HG03521 (cell line): ENCODE measurements around the gene OR2V2.
"Not testable (repeated sequence)": the region's sequence is repeated elsewhere in the genome, so short reads cannot be mapped to it uniquely, and the experiment has no call there.

Experiments used
- ATAC-seq: cut with Tn5 transposase; IDR thresholded peaks from one replicate; pipeline ENCODE4 v1.9.1; 2021; ENCODE audit warnings: mild to moderate bottlenecking, moderate library complexity; ENCODE audit not compliant: unreplicated experiment

The OR2V2 gene

DNA sequence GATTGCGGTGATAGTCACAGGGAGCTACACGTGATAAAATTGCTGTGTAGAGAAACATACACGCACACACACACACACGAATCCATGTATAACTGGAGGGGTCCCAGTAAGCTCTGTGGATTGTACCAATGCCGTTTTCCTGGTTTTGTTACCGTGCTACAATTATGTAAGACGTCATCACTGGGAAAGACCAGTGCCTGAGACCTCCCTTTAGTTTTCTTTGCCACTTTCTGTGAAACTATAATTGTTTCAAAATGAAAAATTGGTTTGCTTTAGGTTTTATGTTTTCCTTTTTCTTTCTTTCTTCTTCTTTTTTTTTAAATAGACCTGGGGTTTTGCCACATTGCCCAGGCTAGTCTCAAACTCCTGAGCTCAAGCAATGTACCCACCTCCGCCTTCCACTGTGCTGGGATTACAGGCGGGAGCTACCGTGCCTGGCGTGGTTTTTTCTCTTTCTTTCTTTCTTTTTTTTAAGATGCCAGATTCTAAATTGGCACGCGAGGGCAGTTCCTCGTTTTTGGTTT, 21.3 kb downstream of the OR2V2 start:
- no peak for ATAC-seq

DNA sequence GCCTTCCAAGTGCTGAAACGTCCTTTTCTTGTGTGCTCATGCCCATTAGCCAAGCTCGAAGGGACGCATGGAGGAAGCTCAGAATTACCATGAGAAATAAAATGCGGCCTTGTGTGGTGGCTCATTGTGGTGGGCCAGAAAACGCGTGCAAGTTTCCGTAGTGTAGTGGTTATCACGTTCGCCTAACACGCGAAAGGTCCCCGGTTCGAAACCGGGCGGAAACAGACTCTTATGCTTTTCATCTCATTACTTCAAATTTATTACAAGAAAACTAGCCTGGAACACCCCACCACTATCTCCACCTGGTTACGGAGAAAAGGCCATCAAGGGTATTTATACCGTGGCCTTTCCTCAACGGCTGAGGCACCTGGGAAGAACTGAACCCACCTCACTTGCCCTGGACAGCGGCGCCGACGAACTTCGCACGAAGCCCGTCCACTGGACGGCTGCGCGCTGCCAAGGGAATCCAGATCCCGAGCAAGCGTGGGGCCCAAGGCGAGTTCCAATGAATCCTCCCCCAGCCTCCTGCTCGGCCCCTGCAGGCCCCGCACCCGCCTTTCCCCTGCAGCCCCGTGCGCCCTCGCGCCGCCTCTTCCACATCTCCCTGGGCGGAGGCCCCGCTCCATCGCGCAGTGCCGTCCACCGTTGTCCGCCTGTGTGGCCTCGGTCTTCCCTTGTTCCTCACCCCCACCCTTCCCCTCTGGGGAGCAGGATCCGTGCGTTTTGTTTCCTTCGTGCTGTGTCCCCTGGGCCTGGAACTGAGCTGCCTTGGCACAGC, 22.3 kb downstream of the OR2V2 start:
- not testable (repeated sequence) for ATAC-seq

DNA sequence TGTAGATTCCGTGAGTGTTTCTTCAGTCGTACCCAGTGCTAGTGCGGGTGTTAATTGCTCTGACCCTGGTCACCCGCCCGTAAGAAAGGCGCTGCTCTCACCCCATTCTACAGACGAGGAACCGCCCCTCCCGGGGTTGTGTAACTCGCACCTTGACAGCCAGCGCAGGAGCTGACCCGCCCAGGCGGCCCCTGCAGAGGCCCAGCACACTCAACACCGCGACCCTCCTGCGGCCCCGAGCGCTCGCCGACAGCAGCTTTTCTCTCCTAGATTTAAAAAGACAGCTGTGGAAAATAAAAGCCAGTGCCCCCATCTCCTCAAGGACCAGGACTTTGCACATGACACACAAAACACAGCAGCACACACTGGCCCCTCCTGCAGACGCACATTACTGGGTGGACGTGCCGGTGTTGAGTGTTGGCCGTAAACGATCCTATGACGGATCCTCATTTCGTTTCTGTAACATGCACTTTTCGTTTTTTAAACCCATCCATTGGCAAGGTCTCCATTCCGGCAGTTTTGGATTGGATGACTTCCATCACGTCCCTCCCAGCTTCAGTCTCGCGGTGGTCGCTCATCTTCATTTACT, 22.9 kb downstream of the OR2V2 start:
- ATAC-seq: no peak

DNA sequence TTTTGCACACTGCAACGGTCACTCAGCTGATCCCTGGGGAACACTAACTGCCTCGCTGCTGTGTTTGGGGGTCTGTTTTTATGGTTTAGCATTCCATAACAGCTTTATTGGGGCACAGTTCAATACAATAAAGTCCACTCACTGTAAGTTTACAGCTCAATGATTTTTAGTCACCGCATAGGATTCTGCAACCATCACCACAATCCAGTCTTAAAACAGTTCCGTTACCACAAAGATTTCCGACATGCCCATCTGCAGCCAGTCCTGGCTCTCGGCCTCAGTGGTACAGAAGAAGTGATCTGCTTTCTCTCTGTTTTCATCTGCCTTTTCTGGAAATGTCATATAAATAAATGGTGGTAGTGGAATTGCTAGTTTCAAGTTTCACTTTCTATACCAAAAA, 23.6 kb downstream of the OR2V2 start:
- no peak for ATAC-seq

DNA sequence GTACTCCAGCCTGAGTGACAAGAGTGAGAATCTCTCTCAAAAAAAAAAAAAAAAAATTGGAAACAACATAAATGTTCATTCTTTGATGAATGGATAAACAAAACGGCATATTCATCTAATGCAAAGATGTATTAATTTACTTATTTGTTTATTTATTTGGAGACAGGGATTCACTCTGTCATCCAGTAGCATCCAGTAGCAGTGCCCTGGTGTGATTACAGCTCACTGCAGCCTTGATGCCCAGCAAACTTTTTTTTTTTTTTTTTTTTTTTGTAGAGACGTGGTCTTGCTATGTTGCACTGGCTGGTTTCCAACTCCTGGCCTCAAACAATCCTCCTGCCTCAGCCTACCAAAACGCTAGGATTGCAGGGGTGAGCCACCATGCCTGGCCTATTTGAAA, 24.4 kb downstream of the OR2V2 start:
- no peak for ATAC-seq

DNA sequence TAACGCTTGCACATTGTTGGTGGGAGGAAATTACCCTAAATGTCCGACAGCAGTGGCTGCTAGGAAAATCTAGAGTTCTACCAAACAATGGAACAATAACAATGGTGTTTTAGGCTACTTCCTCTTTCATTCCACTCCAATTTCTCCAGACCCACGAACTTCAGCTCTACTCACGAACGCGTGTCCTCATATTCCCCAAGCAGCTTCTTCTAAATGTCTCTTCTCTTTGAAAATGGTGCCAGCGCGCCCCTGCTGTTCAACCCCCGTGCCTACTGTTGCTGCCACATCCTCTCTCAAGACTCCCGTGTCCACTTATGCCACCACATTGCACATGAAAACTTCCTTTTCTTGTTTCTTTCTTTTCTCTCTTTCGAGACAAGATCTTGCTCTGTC, 25.6 kb downstream of the OR2V2 start:
- peak; percentile 39 for ATAC-seq

DNA sequence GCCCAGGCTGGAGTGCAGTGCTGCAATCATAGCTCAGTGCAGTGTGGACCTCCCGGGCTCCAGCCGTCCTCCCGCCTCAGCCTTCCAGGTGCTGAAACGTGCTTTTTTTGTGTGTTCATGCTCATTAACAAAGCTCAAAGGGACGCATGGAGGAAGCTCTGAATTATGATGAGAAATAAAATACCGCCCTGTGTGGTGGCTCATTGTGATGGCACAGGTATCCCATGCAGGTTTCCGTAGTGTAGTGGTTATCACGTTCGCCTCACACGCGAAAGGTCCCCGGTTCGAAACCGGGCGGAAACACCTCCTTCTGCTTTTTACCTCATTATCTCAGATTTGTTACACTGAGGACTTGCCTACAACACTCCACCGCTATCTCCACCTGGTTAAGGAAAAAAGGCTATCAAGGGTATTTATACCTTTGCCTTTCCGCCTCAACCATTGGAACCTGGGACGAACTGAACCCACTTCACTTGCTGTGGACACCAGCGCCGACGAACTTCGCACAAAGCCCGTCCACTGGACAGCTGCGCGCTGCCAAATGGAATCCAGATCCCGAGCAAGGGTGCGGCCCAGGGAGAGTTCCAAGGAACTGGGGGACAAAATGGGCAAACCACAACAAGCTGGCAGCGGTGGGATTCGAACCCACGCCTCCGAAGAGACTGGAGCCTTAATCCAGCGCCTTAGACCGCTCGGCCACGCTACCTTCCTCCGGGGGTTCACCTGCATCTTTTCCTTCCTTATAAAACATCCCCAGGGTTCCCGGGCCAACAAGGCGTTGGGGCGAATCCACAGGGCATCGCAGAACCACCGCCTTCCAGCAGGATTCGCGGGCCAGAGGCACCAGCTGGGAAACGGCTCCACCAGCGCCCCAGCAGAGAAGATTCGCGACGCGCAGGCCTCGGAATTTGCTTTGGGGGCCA, 26.3 kb downstream of the OR2V2 start:
- peak; percentile 50 for ATAC-seq

DNA sequence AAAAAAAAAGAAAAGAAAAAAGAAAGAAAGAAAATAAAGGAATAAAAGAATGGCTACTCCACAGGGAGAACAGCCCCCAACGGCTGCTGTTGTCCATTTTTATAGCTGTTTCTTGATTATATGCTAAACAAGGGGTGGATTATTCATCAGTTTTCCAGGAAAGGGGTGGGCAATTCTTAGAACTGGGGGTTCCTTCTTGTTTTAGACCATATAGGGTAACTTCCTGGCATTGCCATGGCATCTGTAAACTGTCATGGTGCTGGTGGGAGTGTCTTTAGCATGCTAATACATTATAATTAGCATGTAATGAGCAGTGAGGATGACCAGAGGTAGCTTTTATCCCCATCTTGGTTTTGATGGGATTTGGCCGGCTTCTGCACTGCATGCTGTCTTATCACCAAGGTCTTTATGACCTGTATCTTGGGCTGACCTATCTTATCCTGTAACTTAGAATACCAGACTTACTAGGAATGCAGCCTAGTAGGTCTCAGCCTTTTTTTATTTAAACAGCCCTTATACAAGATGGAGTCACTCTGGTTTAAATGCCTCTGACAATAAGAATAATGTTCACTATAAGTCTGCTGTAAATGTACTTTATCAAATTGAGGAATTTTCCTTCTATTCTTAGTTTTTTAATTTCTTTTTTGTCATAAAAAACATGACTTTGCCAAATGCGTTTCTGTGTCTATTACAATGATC, 29.0 kb downstream of the OR2V2 start:
- ATAC-seq: no peak

DNA sequence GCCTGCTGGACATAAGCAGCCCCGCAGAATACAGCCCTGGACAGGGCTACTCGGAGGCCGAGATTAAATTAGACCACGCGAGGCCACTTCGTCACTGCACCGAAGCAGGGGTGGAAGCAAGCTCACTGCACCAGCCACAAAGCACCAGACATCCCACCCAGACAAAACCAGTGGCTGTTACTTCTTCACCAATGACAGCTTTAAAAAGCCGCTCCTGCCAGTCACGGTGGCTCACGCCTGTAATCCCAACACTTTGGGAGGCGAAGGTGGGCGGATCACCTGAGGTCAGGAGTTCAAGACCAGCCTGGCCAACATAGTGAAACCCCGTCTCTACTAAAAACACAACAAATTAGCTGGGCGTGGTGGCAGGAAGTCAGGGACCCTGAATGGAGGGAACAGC, 30.2 kb downstream of the OR2V2 start:
- ATAC-seq: not testable (repeated sequence)

DNA sequence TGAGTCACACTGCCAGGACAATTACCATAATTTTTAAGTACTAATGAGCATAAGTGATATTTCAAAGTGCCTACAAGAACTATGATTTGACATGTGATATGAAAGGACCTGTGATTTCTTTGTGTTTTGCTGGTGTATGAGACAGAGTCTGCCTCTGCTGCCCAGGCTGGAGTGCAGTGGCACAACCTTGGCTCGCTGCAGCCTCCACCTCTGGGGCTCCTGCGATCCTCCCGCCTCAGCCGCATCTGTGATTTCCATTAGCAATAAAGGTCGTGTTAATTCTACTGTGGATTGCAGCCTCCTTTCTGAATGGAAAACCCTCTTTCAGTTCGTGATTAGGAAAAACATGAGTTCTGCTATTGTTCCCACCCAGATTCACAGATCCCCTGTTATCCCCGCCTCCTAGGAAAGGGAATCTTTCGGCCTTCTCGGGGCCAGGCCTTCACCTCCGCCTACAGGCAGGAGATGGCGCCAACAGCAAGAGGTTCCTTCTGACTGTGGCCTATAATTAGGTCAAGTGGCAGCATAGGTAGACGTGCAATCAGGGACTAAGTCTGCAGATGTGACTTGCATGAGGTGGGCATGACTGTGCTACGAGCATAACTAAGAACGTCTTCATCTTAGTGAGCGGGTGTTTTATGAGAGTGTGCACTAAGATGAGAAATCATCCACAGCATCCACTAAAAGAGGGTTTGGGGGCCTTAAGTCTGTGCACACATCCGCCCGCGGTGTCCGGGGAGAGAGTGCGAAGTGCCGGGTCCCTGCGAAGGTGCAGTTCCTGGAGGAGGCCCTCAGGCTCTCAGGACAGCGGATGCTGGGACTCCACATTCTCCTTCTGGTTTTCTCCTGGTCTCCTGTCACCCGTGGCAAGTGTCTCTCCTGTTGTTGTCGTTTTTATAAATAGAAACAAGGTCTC, 34.5 kb downstream of the OR2V2 start:
- peak; percentile 45 for ATAC-seq

DNA sequence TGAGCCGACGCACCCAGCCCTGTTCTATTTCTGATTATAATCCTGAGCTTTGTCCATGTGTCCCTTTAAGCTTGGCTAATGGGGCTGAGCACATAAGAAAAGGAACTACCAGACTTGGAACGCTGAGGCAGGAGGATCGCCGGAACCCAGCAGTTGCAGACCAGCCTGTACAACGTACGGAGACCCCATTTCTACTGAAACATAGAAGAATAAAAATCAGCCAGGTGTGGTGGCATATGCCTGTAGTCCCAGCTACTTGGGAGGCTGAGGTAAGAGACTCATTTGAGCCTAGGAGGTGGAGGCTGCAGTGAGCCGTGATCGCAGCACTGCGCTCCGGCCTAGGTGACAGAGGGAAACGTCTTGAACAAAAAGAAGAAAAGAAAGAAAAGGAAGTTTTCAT, 35.3 kb downstream of the OR2V2 start:
- ATAC-seq: no peak

DNA sequence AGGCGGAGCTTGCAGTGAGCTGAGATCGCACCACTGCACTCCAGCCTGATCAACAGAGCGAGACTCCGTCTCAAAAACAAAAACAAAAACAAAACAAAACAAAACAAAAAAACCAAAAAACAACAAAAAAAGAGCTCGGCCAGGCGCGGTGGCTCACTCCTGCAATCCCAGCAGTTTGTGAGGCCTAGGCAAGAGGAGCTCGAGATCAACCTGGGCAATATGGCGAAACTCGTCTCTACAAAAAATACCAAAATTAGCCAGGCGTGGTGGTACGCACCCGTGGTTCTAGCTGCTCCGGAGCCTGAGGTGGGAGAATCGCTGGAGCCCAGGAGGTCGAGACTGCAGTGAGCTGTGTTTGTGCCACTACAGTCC, 37.4 kb downstream of the OR2V2 start:
- ATAC-seq: no peak

DNA sequence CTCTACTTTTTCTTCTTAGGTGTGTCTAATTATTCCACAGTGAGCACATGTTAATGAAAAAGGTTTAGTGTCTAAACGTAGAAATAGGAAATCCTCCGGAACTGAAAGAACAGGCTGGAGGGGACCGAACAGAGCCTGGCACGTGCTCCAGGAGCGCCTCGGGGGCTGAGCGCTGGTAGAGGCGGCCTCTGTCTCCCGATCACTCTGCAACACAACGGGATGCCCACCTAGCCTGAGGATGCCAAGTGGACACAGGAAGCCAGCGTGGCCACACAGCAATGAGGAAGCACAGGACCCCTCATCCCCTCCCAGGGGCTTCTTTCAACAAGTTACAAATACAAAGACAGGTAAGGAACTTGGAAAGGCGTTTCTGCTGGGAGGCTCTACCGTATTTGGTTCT, 38.2 kb downstream of the OR2V2 start:
- no peak for ATAC-seq

DNA sequence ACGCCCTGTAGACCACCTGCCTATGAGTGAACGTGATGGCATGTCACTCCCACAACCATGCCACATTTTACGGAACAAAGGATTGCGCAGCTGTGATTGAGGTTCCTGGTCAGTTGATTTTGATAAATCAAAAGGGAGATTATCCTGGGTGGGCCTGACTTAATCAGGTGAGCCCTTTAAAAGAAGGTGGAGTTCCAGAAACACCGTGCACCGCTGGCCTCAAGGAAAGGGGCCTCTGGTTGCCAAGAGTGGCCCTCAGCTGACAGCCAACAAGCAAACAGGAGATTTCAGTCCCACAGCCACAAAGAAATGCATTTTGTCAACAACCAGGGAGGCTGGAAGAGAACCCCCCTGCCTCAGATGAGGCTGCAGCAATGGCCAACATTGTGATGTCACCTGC, 38.6 kb downstream of the OR2V2 start:
- ATAC-seq: no peak

DNA sequence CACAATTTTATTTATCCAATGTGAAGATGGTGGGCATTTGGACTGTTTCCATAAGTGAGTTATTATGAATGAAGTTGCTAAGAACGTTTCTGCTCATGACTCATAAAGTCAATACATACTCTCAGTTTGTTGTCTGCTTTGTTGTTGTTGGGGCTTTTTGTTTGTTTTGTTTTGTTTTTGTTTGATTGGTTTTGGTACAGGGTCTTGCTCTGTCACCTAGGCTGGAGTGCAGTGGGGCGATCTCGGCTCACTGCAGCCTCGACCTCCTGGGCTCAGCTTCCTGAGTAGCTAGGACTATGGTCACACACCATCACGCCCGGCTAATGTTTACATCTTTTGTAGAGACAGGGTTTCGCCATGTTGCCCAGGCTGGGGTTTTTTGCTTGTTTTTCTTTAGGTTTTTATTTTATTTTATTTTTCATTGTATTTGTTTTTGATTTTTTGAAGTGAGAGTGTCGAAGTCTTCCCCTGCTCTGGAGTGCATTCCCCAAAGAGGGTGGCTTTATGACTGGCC, 39.7 kb downstream of the OR2V2 start:
- ATAC-seq: no peak

DNA sequence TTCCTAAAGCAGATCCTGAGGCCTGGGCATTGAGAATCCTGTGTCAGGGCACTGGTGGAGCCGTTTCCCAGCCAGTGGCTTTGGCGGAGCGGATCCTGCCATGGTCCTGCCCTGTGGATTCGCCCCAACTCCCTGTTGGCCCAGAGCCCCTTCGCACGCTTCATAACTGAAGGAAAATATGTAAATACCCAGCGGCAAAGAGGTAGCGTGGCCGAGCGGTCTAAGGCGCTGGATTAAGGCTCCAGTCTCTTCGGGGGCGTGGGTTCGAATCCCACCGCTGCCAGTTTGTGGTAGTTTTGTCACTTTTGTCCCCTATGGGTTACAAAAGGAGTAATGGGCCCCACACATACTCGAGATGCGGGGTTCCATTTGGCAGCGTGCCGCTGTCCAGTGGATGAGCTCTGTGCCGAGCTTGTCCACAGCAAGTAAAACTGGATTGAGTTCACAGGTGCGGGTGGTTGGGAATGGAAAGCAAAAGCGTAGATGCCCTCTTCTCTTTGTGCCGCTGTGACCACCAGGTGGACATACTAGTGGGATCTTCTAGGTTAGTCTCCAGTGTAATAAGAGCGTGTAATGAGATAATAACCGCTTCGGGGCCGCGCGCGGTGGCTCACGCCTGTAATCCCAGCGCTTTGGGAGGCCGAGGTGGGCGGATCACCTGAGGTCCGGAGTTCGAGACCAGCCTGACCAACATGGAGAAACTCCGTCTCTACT, 40.3 kb downstream of the OR2V2 start:
- ATAC-seq: no peak

DNA sequence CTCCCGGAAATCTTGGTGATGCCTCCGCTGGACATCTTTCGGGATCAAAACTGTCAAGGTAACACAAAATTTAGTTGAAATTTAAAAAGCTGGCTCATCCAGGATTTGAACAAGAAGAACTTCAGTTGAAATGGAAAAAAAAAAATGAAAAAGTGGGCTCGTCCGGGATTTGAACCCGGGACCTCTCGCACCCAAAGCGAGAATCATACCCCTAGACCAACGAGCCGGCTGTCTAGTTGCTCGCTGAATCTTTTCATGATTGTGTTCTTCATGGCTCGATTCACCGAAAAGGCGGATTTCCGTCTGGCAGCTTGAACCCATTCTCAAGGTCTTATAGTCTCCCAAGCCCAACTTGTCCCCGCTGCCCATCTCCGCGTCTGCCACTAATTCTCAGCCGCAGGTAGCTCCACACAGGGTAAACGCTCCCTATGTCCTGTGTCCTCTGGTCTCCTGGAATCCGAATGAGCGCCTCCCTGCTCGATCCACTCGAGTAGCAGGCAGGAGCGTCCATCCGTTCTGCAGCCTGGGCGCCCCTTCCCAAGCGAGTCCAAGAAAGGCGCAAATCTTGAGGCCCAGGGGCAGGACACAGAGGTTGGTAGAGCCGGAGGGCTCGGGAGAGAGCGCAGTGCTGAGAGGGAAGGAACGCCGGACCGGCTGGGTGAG, 41.4 kb downstream of the OR2V2 start:
- no peak for ATAC-seq

DNA sequence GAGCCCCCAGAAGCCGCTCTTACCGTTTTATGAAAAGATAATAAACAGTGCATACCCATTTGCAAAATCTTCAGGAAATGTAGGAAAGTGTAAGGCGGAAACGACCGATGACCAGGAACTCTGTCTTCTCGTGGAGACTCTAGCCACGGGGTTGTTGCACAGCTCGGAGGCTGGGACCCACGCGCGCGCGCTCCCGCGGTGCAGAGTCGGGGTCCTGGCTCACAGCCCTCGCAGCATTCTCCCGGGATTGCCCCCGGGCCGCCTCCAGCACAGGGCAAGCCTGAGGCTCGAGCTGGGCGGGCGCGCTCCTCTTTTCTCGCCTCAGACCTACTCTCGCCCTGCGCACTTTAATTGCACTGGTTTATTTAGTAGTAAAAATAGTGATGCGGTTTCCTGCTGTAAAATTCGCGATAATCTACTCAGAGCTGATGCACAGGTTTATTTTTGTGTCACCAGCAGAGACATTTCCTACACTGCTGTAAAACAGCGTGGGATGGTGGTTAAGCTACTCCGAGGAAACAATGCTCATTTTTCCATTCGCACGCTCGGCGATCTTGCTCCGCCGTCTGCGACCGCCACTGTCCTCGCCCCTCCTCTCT, 42.1 kb downstream of the OR2V2 start:
- no peak for ATAC-seq
